ENCODE results near the gene MST1. TPM values are rescaled to one million over a fixed set of nuclear protein-coding genes. Genes with fewer than 3 reads are reported as not detected.
A peak's percentile ranks its signal among the peaks of the same experiment; 100 is the strongest.
"Not testable (repeated sequence)": the region's sequence is repeated elsewhere in the genome, so short reads cannot be mapped to it uniquely, and the experiment has no call there.

The MST1 gene
- total RNA-seq, 8 experiments from 2014 or later, result 7.7 to 59.9 (median 26.0) TPM

- ATAC-seq (replicated peaks in 6 of 8), result no peak
- Histone ChIP-seq H3K4me1 (replicated peaks in 1 of 2) (no peaks in the 10 kb centered on the region), H3K4me3 (no peak overlapping the region), H3K27ac (no peak overlapping the region)
- WGBS, 10 experiments, result 85 to 100% (median 100%) methylated on average over 1 to 3 of the region's 8 CpGs; no CpG with 5 or more reads in 7 of the 10 experiments
- in situ Hi-C loops (cut with MboI; ENCODE audit: low pct_unique_long_range_greater_than_20kb in 2 of 9, low sequenced_read_pairs in 9 of 9, unreplicated experiment in 9 of 9), result no loop called here
Measured at GRCh38 chr3:49704629-49705028, 15.4 kb upstream of the MST1 start.

- Histone ChIP-seq H3K4me1 (replicated peaks in 1 of 2) (no peaks in the 10 kb centered on the region), H3K27ac (no peak overlapping the region), H3K4me3 (no peak overlapping the region)
- in situ Hi-C loops (cut with MboI; ENCODE audit: low pct_unique_long_range_greater_than_20kb in 2 of 9, low sequenced_read_pairs in 9 of 9, unreplicated experiment in 9 of 9), result no loop called here
- WGBS, 10 experiments, result no CpG with 5 or more reads among the region's 7 CpGs
- peak in 1 of 8 experiments; percentile 1 for ATAC-seq (replicated peaks in 6 of 8)
Measured at GRCh38 chr3:49703956-49704355, 14.7 kb upstream of the MST1 start.

GRCh38 chr3:49703443-49703927 lies 14.2 kb upstream of the MST1 start:
- Histone ChIP-seq H3K4me3 (no peak overlapping the region), H3K4me1 (replicated peaks in 1 of 2) (no peaks in the 10 kb centered on the region), H3K27ac (no peak overlapping the region)
- 70% methylated on average over 2 of the region's 14 CpGs; no CpG with 5 or more reads in 9 of the 10 experiments for WGBS, 10 experiments
- in situ Hi-C loops (cut with MboI; ENCODE audit: low pct_unique_long_range_greater_than_20kb in 2 of 9, low sequenced_read_pairs in 9 of 9, unreplicated experiment in 9 of 9), result no loop called here
- peak; percentile 62 to 98 (median 79) for ATAC-seq (replicated peaks in 6 of 8)

- in situ Hi-C loops (cut with MboI; ENCODE audit: low pct_unique_long_range_greater_than_20kb in 2 of 9, low sequenced_read_pairs in 9 of 9, unreplicated experiment in 9 of 9), result no loop called here
- 80 to 100% (median 100%) methylated on average over 1 to 3 of the region's 11 CpGs; no CpG with 5 or more reads in 5 of the 10 experiments for WGBS, 10 experiments
- ATAC-seq (replicated peaks in 6 of 8), result no peak
Measured at GRCh38 chr3:49702672-49703071, 13.4 kb upstream of the MST1 start.

GRCh38 chr3:49701388-49702077 lies 12.3 kb upstream of the MST1 start:
- in situ Hi-C loops (cut with MboI; ENCODE audit: low pct_unique_long_range_greater_than_20kb in 2 of 9, low sequenced_read_pairs in 9 of 9, unreplicated experiment in 9 of 9), result no loop called here
- peak in 2 of 8 experiments; percentile 11 to 25 for ATAC-seq (replicated peaks in 6 of 8)
- no peaks in the 10 kb centered on the region for H3K4me1 ChIP-seq (replicated peaks in 1 of 2)
- WGBS, 10 experiments, result 67 to 100% methylated on average over 1 to 6 of the region's 21 CpGs; no CpG with 5 or more reads in 8 of the 10 experiments
- no peak overlapping the region for H3K27ac ChIP-seq
- no peak overlapping the region for H3K4me3 ChIP-seq

More at GRCh38 chr3:49702672-49703071, 13.4 kb upstream of the MST1 start:
- no peak overlapping the region for H3K27ac ChIP-seq
- H3K4me3 ChIP-seq, result no peak overlapping the region
- H3K4me1 ChIP-seq (replicated peaks in 1 of 2), result no peaks in the 10 kb centered on the region

GRCh38 chr3:49700453-49701128 lies 11.3 kb upstream of the MST1 start:
- no peak overlapping the region for H3K27ac ChIP-seq
- ATAC-seq (replicated peaks in 6 of 8), result no peak
- H3K4me1 ChIP-seq (replicated peaks in 1 of 2), result no peaks in the 10 kb centered on the region
- H3K4me3 ChIP-seq, result no peak overlapping the region
- WGBS, 10 experiments, result 53 to 100% (median 72%) methylated on average over 2 to 6 of the region's 13 CpGs; no CpG with 5 or more reads in 5 of the 10 experiments
- in situ Hi-C loops (cut with MboI; ENCODE audit: low pct_unique_long_range_greater_than_20kb in 2 of 9, low sequenced_read_pairs in 9 of 9, unreplicated experiment in 9 of 9), result no loop called here

- in situ Hi-C loops (cut with MboI; ENCODE audit: low pct_unique_long_range_greater_than_20kb in 2 of 9, low sequenced_read_pairs in 9 of 9, unreplicated experiment in 9 of 9), result no loop called here
- ATAC-seq (replicated peaks in 6 of 8), result no peak
- Histone ChIP-seq H3K27ac (no peak overlapping the region), H3K4me3 (no peak overlapping the region), H3K4me1 (replicated peaks in 1 of 2) (no peaks in the 10 kb centered on the region)
- 69 to 100% (median 87%) methylated on average over 1 to 6 of the region's 8 CpGs; no CpG with 5 or more reads in 4 of the 10 experiments for WGBS, 10 experiments
Measured at GRCh38 chr3:49700014-49700413, 10.7 kb upstream of the MST1 start.

GRCh38 chr3:49699281-49699979 lies 10.2 kb upstream of the MST1 start:
- Histone ChIP-seq H3K4me1 (replicated peaks in 1 of 2) (no peaks in the 10 kb centered on the region), H3K4me3 (no peak overlapping the region), H3K27ac (no peak overlapping the region)
- in situ Hi-C loops (cut with MboI; ENCODE audit: low pct_unique_long_range_greater_than_20kb in 2 of 9, low sequenced_read_pairs in 9 of 9, unreplicated experiment in 9 of 9), result no loop called here
- peak in 1 of 8 experiments; percentile 4 for ATAC-seq (replicated peaks in 6 of 8)
- 75 to 100% (median 81%) methylated on average over 2 to 3 of the region's 16 CpGs; no CpG with 5 or more reads in 7 of the 10 experiments for whole genome bisulfite sequencing, 10 experiments

- peak in 3 of 8 experiments; percentile 10 to 69 (median 41) for ATAC-seq (replicated peaks in 6 of 8)
Measured at GRCh38 chr3:49695350-49696015, 6.2 kb upstream of the MST1 start.

GRCh38 chr3:49694409-49695070 lies 5.3 kb upstream of the MST1 start:
- WGBS, 10 experiments, result 40 to 100% (median 60%) methylated on average over 1 to 2 of the region's 6 CpGs; no CpG with 5 or more reads in 5 of the 10 experiments
- H3K4me1 ChIP-seq (replicated peaks in 1 of 2); H3K4me3 ChIP-seq; in situ Hi-C loops (cut with MboI; ENCODE audit: low pct_unique_long_range_greater_than_20kb in 2 of 9, low sequenced_read_pairs in 9 of 9, unreplicated experiment in 9 of 9); ATAC-seq (replicated peaks in 6 of 8); H3K27ac ChIP-seq: not testable (repeated sequence)

More at GRCh38 chr3:49695350-49696015, 6.2 kb upstream of the MST1 start:
- WGBS, 10 experiments, result no CpG with 5 or more reads among the region's 4 CpGs
- H3K4me1 ChIP-seq (replicated peaks in 1 of 2); in situ Hi-C loops (cut with MboI; ENCODE audit: low pct_unique_long_range_greater_than_20kb in 2 of 9, low sequenced_read_pairs in 9 of 9, unreplicated experiment in 9 of 9); H3K4me3 ChIP-seq; H3K27ac ChIP-seq: not testable (repeated sequence)

- in situ Hi-C loops (cut with MboI; ENCODE audit: low pct_unique_long_range_greater_than_20kb in 2 of 9, low sequenced_read_pairs in 9 of 9, unreplicated experiment in 9 of 9); H3K4me1 ChIP-seq (replicated peaks in 1 of 2); ATAC-seq (replicated peaks in 6 of 8); H3K27ac ChIP-seq; H3K4me3 ChIP-seq: not testable (repeated sequence)
- 90% methylated on average over 2 of the region's 3 CpGs; no CpG with 5 or more reads in 9 of the 10 experiments for WGBS, 10 experiments
Measured at GRCh38 chr3:49691481-49691880, 2.2 kb upstream of the MST1 start.

GRCh38 chr3:49690856-49691255 lies 1.6 kb upstream of the MST1 start:
- in situ Hi-C loops (cut with MboI; ENCODE audit: low pct_unique_long_range_greater_than_20kb in 2 of 9, low sequenced_read_pairs in 9 of 9, unreplicated experiment in 9 of 9); H3K27ac ChIP-seq; ATAC-seq (replicated peaks in 6 of 8); H3K4me1 ChIP-seq (replicated peaks in 1 of 2); H3K4me3 ChIP-seq: not testable (repeated sequence)
- WGBS, 10 experiments, result no CpG with 5 or more reads among the region's 3 CpGs
